H9 (cell line): Measurements from ENCODE around the gene HOXB8. TPM values are rescaled to one million over a fixed set of nuclear protein-coding genes. Genes with fewer than 3 reads are reported as not detected.

Source experiments
- DNase-seq: peaks from one replicate; pipeline ENCODE4 v3.0.0-alpha.2; 2017
- H2AFZ ChIP-seq: one replicate; pipeline ENCODE4 v1.6.1; 2013; ENCODE audit warnings: mild to moderate bottlenecking, low read length, control low read depth, moderate library complexity
- H2AK5ac ChIP-seq: 2 replicates; pipeline ENCODE4 v1.6.1; 2013; ENCODE audit warnings: low read length, control low read depth, mixed read lengths; ENCODE audit not compliant: insufficient read length
- H2BK120ac ChIP-seq: one replicate; pipeline ENCODE4 v1.6.1; 2013; ENCODE audit warnings: low read depth, mild to moderate bottlenecking, low read length, control low read depth, inconsistent platforms; ENCODE audit not compliant: poor library complexity, severe bottlenecking
- H2BK12ac ChIP-seq: 2 replicates; pipeline ENCODE4 v1.6.1; 2013; ENCODE audit warnings: low read length, control low read depth, mixed read lengths, low read depth; ENCODE audit not compliant: insufficient read length
- H2BK15ac ChIP-seq: 2 replicates; pipeline ENCODE4 v1.6.1; 2013; ENCODE audit warnings: low read depth, low read length, control low read depth
- H2BK20ac ChIP-seq: one replicate; pipeline ENCODE4 v1.6.1; 2013; ENCODE audit warnings: low read depth, mild to moderate bottlenecking, low read length, control low read depth, inconsistent platforms; ENCODE audit not compliant: poor library complexity, severe bottlenecking
- H2BK5ac ChIP-seq: 2 replicates; pipeline ENCODE4 v1.6.1; 2013; ENCODE audit warnings: low read length, control low read depth, mixed read lengths; ENCODE audit not compliant: insufficient read length
- H3K14ac ChIP-seq: 2 replicates; pipeline ENCODE4 v1.6.1; 2013; ENCODE audit warnings: low read length, control low read depth; ENCODE audit not compliant: insufficient read depth
- H3K18ac ChIP-seq: 2 replicates; pipeline ENCODE4 v1.6.1; 2013; ENCODE audit warnings: low read depth, mild to moderate bottlenecking, mixed read lengths, low read length, control low read depth; ENCODE audit not compliant: insufficient read length
- H3K23ac ChIP-seq: 2 replicates; pipeline ENCODE4 v1.6.1; 2013; ENCODE audit warnings: low read length, control low read depth, mixed read lengths, low read depth; ENCODE audit not compliant: insufficient read length
- H3K23me2 ChIP-seq: 2 replicates; pipeline ENCODE4 v1.6.1; 2013; ENCODE audit warnings: low read depth, mild to moderate bottlenecking, mixed read lengths, low read length, control low read depth; ENCODE audit not compliant: insufficient read length, poor library complexity, severe bottlenecking
- H3K27ac ChIP-seq: 2 replicates; pipeline ENCODE4 v1.5.1; 2013; ENCODE audit warnings: low read length, control low read depth, mixed read lengths, low read depth; ENCODE audit not compliant: insufficient read length
- H3K27me3 ChIP-seq: 2 replicates; pipeline ENCODE4 v1.6.1; 2013; ENCODE audit warnings: low read length, control low read depth, inconsistent platforms; ENCODE audit not compliant: insufficient read depth
- H3K4ac ChIP-seq: 2 replicates; pipeline ENCODE4 v1.6.1; 2013; ENCODE audit warnings: low read depth, mild to moderate bottlenecking, control low read depth, inconsistent platforms, low read length, moderate library complexity
- H3K4me1 ChIP-seq: 2 replicates; pipeline ENCODE4 v1.6.1; 2013; ENCODE audit warnings: low read length, control low read depth, inconsistent platforms; ENCODE audit not compliant: insufficient read depth
- H3K4me2 ChIP-seq: 2 replicates; pipeline ENCODE4 v1.6.1; 2013; ENCODE audit warnings: low read length, control low read depth, mixed read lengths; ENCODE audit not compliant: insufficient read length, insufficient read depth
- H3K56ac ChIP-seq: 2 replicates; pipeline ENCODE4 v1.6.1; 2013; ENCODE audit warnings: low read depth, mild to moderate bottlenecking, mixed read lengths, low read length, control low read depth; ENCODE audit not compliant: insufficient read length
- H3K79me1 ChIP-seq: 2 replicates; pipeline ENCODE4 v1.6.1; 2013; ENCODE audit warnings: low read depth, mild to moderate bottlenecking, moderate library complexity, low read length, control low read depth, inconsistent platforms; ENCODE audit not compliant: insufficient read depth, poor library complexity, severe bottlenecking
- H3K79me2 ChIP-seq: 2 replicates; pipeline ENCODE4 v1.6.1; 2013; ENCODE audit warnings: low read length, control low read depth, inconsistent platforms; ENCODE audit not compliant: insufficient read depth
- H3K9ac ChIP-seq: 2 replicates; pipeline ENCODE4 v1.6.1; 2013; ENCODE audit warnings: low read length, control low read depth, mixed read lengths; ENCODE audit not compliant: insufficient read length; ENCODE audit errors: extremely low read depth
- H3K9me3 ChIP-seq: one replicate; pipeline ENCODE4 v1.6.1; 2013; ENCODE audit warnings: low read depth, low read length, inconsistent platforms; ENCODE audit not compliant: control insufficient read depth
- H3T11ph ChIP-seq: one replicate; pipeline ENCODE4 v1.6.1; 2013; ENCODE audit warnings: mild to moderate bottlenecking, low read length, control low read depth, inconsistent platforms
- H4K20me1 ChIP-seq: one replicate; pipeline ENCODE4 v1.6.1; 2013; ENCODE audit not compliant: control insufficient read depth, insufficient read length, insufficient read depth
- H4K5ac ChIP-seq: 2 replicates; pipeline ENCODE4 v1.6.1; 2013; ENCODE audit warnings: low read depth, mild to moderate bottlenecking, mixed read lengths, low read length, control low read depth; ENCODE audit not compliant: insufficient read length
- H4K8ac ChIP-seq: replicated peaks from 2 replicates; pipeline ENCODE4 v1.6.1; 2013; ENCODE audit warnings: low read length, control low read depth, mixed read lengths, low read depth; ENCODE audit not compliant: insufficient read length
- H4K91ac ChIP-seq: 2 replicates; pipeline ENCODE4 v1.6.1; 2013; ENCODE audit warnings: low read depth, mild to moderate bottlenecking, moderate library complexity, mixed read lengths, low read length, control low read depth; ENCODE audit not compliant: insufficient read length
- H3K27ac Mint-ChIP-seq, 3 experiments: 2 replicates in 2 of 3; 3 replicates in 1 of 3; pipeline ENCODE4 v1.8.0; 2020 to 2021; ENCODE audit warnings: mixed read lengths in 3 of 3, mild to moderate bottlenecking in 1 of 3, moderate library complexity in 1 of 3
- H3K27me3 Mint-ChIP-seq: 2 replicates; pipeline ENCODE4 v1.8.0; 2021; ENCODE audit warnings: low read depth, mild to moderate bottlenecking, moderate library complexity, mixed read lengths
- H3K36me3 Mint-ChIP-seq, 3 experiments: 2 replicates in 2 of 3; 3 replicates in 1 of 3; pipeline ENCODE4 v1.8.0; 2020 to 2021; ENCODE audit warnings: low read depth in 3 of 3, mixed read lengths in 3 of 3; ENCODE audit not compliant: insufficient read depth in 1 of 3
- H3K4me1 Mint-ChIP-seq, 2 experiments: 2 replicates each; pipeline ENCODE4 v1.8.0; 2020; ENCODE audit warnings: mixed read lengths in 2 of 2
- H3K4me3 Mint-ChIP-seq, 2 experiments: 2 replicates in 1 of 2; 3 replicates in 1 of 2; pipeline ENCODE4 v1.8.0; 2020 to 2021; ENCODE audit warnings: mild to moderate bottlenecking in 2 of 2, mixed read lengths in 2 of 2, moderate library complexity in 1 of 2
- H3K9me3 Mint-ChIP-seq, 2 experiments: 2 replicates in 1 of 2; 3 replicates in 1 of 2; pipeline ENCODE4 v1.8.0; 2020; ENCODE audit warnings: mild to moderate bottlenecking in 2 of 2, mixed read lengths in 2 of 2, moderate library complexity in 1 of 2
- CTCF ChIP-seq: fragments of 200-600 bp; sonication (generic); conservative IDR thresholded peaks from 3 replicates; pipeline ENCODE4 v1.8.0; 2021; ENCODE audit warnings: antibody characterized with exemption, mild to moderate bottlenecking
- WGBS: extraction: QIAGEN DNeasy Blood & Tissue Kit; methylation state at CpG from one replicate; pipeline ENCODE4 v1.1.7; 2013; ENCODE audit warnings: missing lambda C conversion rate, low lambda C conversion rate, mixed read lengths; ENCODE audit not compliant: insufficient read length; ENCODE audit errors: extremely low coverage; 5-methylcytosine and 5-hydroxymethylcytosine counted together
- total RNA-seq: library from RNA; stranded (reverse); gene quantifications from 2 replicates; pipeline ENCODE4 v1.2.1, GENCODE V29; 2021

The HOXB8 gene
- total RNA-seq, 1 experiment from 2014 or later, result not detected

- no peak overlapping the region for H4K5ac ChIP-seq
- no peaks in the 10 kb centered on the region for H3K23me2 ChIP-seq
- no peaks in the 10 kb centered on the region for H3K9me3 ChIP-seq
- H3K14ac ChIP-seq, result no peak overlapping the region
- H2BK15ac ChIP-seq, result no peak overlapping the region
- H3T11ph ChIP-seq, result no peak overlapping the region
- no peak overlapping the region for H3K27ac ChIP-seq
- Mint-ChIP-seq H3K27ac (no peak overlapping the region), H3K27me3 (peaks cover 100% of the 10 kb centered on the region), H3K4me1 (peaks cover 11 to 17% of the 10 kb centered on the region in 2 experiments), H3K4me3 (no peak overlapping the region), H3K36me3 (no peaks in the 10 kb centered on the region; a peak in 1 of 7 replicates), H3K9me3 (peaks cover 0 to 9% of the 10 kb centered on the region in 2 experiments; a peak in 3 of 5 replicates)
- H2AK5ac ChIP-seq, result no peak overlapping the region
- H4K20me1 ChIP-seq, result no peaks in the 10 kb centered on the region
- no peaks in the 10 kb centered on the region for H3K79me1 ChIP-seq
- no peak for DNase-seq
- H3K23ac ChIP-seq, result no peak overlapping the region
- H2BK120ac ChIP-seq, result no peak overlapping the region
- no peak overlapping the region for H2BK12ac ChIP-seq
- H3K56ac ChIP-seq, result no peak overlapping the region
- no peak overlapping the region for H2BK20ac ChIP-seq
- no peak overlapping the region for H3K18ac ChIP-seq
- H3K4ac ChIP-seq, result no peak overlapping the region
- H3K4me1 ChIP-seq, result no peaks in the 10 kb centered on the region
- no peak overlapping the region for H3K4me2 ChIP-seq
- no peak overlapping the region for H4K8ac ChIP-seq
- TF ChIP-seq CTCF, result no peak
- no peak overlapping the region for H2AFZ ChIP-seq
- H3K27me3 ChIP-seq, result peaks cover 97% of the 10 kb centered on the region
- H3K9ac ChIP-seq, result no peak overlapping the region
- no peaks in the 10 kb centered on the region; the same call in 1 of the 2 replicates for H3K79me2 ChIP-seq
- WGBS, result no CpG with 5 or more reads among the region's 5 CpGs
- no peak overlapping the region for H2BK5ac ChIP-seq
- no peak overlapping the region for H4K91ac ChIP-seq
These were observed 24.0 kb upstream of the HOXB8 start for GRCh38 chr17:48639136-48639535.
